Activated CD4-positive, alpha-beta T cell treated with anti-CD3 and anti-CD28 coated beads, Interleukin-2, amount 10 ng/mL, durations not matched to agents 7 days and 5 days (primary cell): Measurements from ENCODE around the gene MYO7B. TPM values are rescaled to one million over a fixed set of nuclear protein-coding genes. Genes with fewer than 3 reads are reported as not detected.

ENCODE experiments used
- CTCF ChIA-PET: fragments of 350-600 bp; sonication (Branson Sonifier 250); formaldehyde crosslinking; loops from one replicate; lab custom pipeline; 2021; ENCODE audit warnings: antibody characterized with exemption; lab: Charles Lee
- POLR2A ChIA-PET: fragments of 350-600 bp; sonication (Branson Sonifier 250); formaldehyde crosslinking; loops from one replicate; lab custom pipeline; 2021; ENCODE audit warnings: antibody characterized with exemption; lab: Charles Lee
- DNase-seq: peaks from one replicate; pipeline ENCODE4 v3.0.0-alpha.2; 2020
- H3K27ac Mint-ChIP-seq: one replicate; pipeline ENCODE4 v1.8.0; 2021; ENCODE audit warnings: mild to moderate bottlenecking, moderate library complexity, mixed read lengths
- H3K27me3 Mint-ChIP-seq: one replicate; pipeline ENCODE4 v1.8.0; 2021; ENCODE audit warnings: mixed read lengths
- H3K36me3 Mint-ChIP-seq: one replicate; pipeline ENCODE4 v1.8.0; 2021; ENCODE audit warnings: low read depth, mixed read lengths
- H3K4me1 Mint-ChIP-seq: one replicate; pipeline ENCODE4 v1.8.0; 2021; ENCODE audit warnings: mixed read lengths
- H3K4me3 Mint-ChIP-seq: one replicate; pipeline ENCODE4 v1.8.0; 2021; ENCODE audit warnings: mild to moderate bottlenecking, moderate library complexity, mixed read lengths
- H3K9me3 Mint-ChIP-seq: one replicate; pipeline ENCODE4 v1.8.0; 2021; ENCODE audit warnings: mixed read lengths
- total RNA-seq, 2 experiments: library from RNA; stranded (reverse); gene quantifications; one replicate each; pipeline ENCODE4 v1.2.3, GENCODE V29; 2021

MYO7B gene
- total RNA-seq, 2 experiments from 2014 or later = 0.60 to 0.69 TPM

- H3K4me1 Mint-ChIP-seq = peaks cover 22% of the 10 kb centered on the region
- CTCF ChIA-PET = no interaction called here
- no peak overlapping the region for H3K27ac Mint-ChIP-seq
- peaks cover 18% of the 10 kb centered on the region for H3K27me3 Mint-ChIP-seq
- no peak for DNase-seq
- POLR2A ChIA-PET = no interaction called here
- no peak overlapping the region for H3K4me3 Mint-ChIP-seq
- no peaks in the 10 kb centered on the region for H3K36me3 Mint-ChIP-seq
- no peaks in the 10 kb centered on the region for H3K9me3 Mint-ChIP-seq
These were observed 37.4 kb downstream of the MYO7B start for GRCh38 chr2:127572841-127573240.

GRCh38 chr2:127573298-127573697 lies 37.8 kb downstream of the MYO7B start:
- Mint-ChIP-seq H3K27me3 (peaks cover 17% of the 10 kb centered on the region), H3K27ac (no peak overlapping the region), H3K9me3 (no peaks in the 10 kb centered on the region), H3K4me3 (no peak overlapping the region), H3K36me3 (no peaks in the 10 kb centered on the region), H3K4me1 (peaks cover 22% of the 10 kb centered on the region)
- ChIA-PET POLR2A (no interaction called here), CTCF (no interaction called here)
- no peak for DNase-seq

GRCh38 chr2:127573771-127574170 lies 38.3 kb downstream of the MYO7B start:
- Mint-ChIP-seq H3K9me3 (no peaks in the 10 kb centered on the region), H3K27me3 (peaks cover 17% of the 10 kb centered on the region), H3K36me3 (no peaks in the 10 kb centered on the region), H3K4me1 (peaks cover 22% of the 10 kb centered on the region), H3K4me3 (no peak overlapping the region), H3K27ac (no peak overlapping the region)
- no peak for DNase-seq
- POLR2A ChIA-PET = no interaction called here
- CTCF ChIA-PET = no interaction called here

- ChIA-PET CTCF (interaction anchor here (2.0 kb wide), 1 partner anchor 17 kb away, joined by 11 read pairs; no protein-coding TSS in a partner anchor), POLR2A (no interaction called here)
- Mint-ChIP-seq H3K36me3 (no peaks in the 10 kb centered on the region), H3K27me3 (peaks cover 14% of the 10 kb centered on the region), H3K4me1 (peaks cover 22% of the 10 kb centered on the region), H3K4me3 (no peak overlapping the region), H3K27ac (no peak overlapping the region), H3K9me3 (no peaks in the 10 kb centered on the region)
- DNase-seq = no peak
These were observed 39.2 kb downstream of the MYO7B start for GRCh38 chr2:127574656-127575055.

GRCh38 chr2:127575185-127575765 lies 39.8 kb downstream of the MYO7B start:
- peaks cover 14% of the 10 kb centered on the region for H3K27me3 Mint-ChIP-seq
- H3K4me1 Mint-ChIP-seq = peaks cover 22% of the 10 kb centered on the region
- POLR2A ChIA-PET = interaction anchor here (0.7 to 1.1 kb wide), 2 partner anchors 49 to 571 kb away, joined by 5 to 13 read pairs; partner anchors contain the start of gene IWS1
- no peaks in the 10 kb centered on the region for H3K9me3 Mint-ChIP-seq
- H3K27ac Mint-ChIP-seq = peak overlapping the region; percentile 81
- H3K4me3 Mint-ChIP-seq = no peak overlapping the region
- CTCF ChIA-PET = interaction anchor here (2.0 kb wide), 1 partner anchor 16 kb away, joined by 11 read pairs; no protein-coding TSS in a partner anchor
- no peak for DNase-seq
- H3K36me3 Mint-ChIP-seq = no peaks in the 10 kb centered on the region

GRCh38 chr2:127575941-127576432 lies 40.5 kb downstream of the MYO7B start:
- Mint-ChIP-seq H3K27ac (peak overlapping the region; percentile 81), H3K4me3 (no peak overlapping the region), H3K4me1 (peaks cover 22% of the 10 kb centered on the region), H3K36me3 (no peaks in the 10 kb centered on the region), H3K27me3 (peaks cover 12% of the 10 kb centered on the region), H3K9me3 (no peaks in the 10 kb centered on the region)
- CTCF ChIA-PET = interaction anchor here (2.0 kb wide), 1 partner anchor 16 kb away, joined by 11 read pairs; no protein-coding TSS in a partner anchor
- POLR2A ChIA-PET = interaction anchor here (0.6 to 1.1 kb wide), 3 partner anchors 50 to 570 kb away, joined by 3 to 13 read pairs (median 5); partner anchors contain the start of genes IWS1 and SFT2D3
- no peak for DNase-seq

GRCh38 chr2:127576433-127577207 lies 41.1 kb downstream of the MYO7B start:
- ChIA-PET CTCF (interaction anchor here (2.0 kb wide), 1 partner anchor 15 kb away, joined by 11 read pairs; no protein-coding TSS in a partner anchor), POLR2A (interaction anchor here (1.1 kb wide), 1 partner anchor 50 kb away, joined by 5 read pairs; the partner anchor contains the start of gene IWS1)
- no peaks in the 10 kb centered on the region for H3K36me3 Mint-ChIP-seq
- peak overlapping the region; percentile 81 for H3K27ac Mint-ChIP-seq
- peaks cover 22% of the 10 kb centered on the region for H3K4me1 Mint-ChIP-seq
- H3K27me3 Mint-ChIP-seq = peaks cover 11% of the 10 kb centered on the region
- peak; percentile 3 for DNase-seq
- no peaks in the 10 kb centered on the region for H3K9me3 Mint-ChIP-seq
- H3K4me3 Mint-ChIP-seq = no peak overlapping the region

- Mint-ChIP-seq H3K27ac (peak overlapping the region; percentile 69), H3K4me1 (peaks cover 22% of the 10 kb centered on the region), H3K36me3 (no peaks in the 10 kb centered on the region), H3K9me3 (no peaks in the 10 kb centered on the region), H3K4me3 (no peak overlapping the region), H3K27me3 (peaks cover 9% of the 10 kb centered on the region)
- POLR2A ChIA-PET = no interaction called here
- peak; percentile 1 for DNase-seq
- CTCF ChIA-PET = no interaction called here
These were observed 41.7 kb downstream of the MYO7B start for GRCh38 chr2:127577208-127577475.

- CTCF ChIA-PET = no interaction called here
- Mint-ChIP-seq H3K27me3 (peaks cover 8% of the 10 kb centered on the region), H3K27ac (peak overlapping the region; percentile 3), H3K4me1 (peaks cover 22% of the 10 kb centered on the region), H3K9me3 (no peaks in the 10 kb centered on the region), H3K4me3 (no peak overlapping the region), H3K36me3 (no peaks in the 10 kb centered on the region)
- POLR2A ChIA-PET = no interaction called here
- peak; percentile 1 for DNase-seq
These were observed 42.0 kb downstream of the MYO7B start for GRCh38 chr2:127577503-127577902.

- DNase-seq = peak; percentile 4
- CTCF ChIA-PET = no interaction called here
- no peak overlapping the region for H3K27ac Mint-ChIP-seq
These were observed 42.5 kb downstream of the MYO7B start for GRCh38 chr2:127577973-127578372.

GRCh38 chr2:127578411-127578810 lies 42.9 kb downstream of the MYO7B start:
- peaks cover 6% of the 10 kb centered on the region for H3K27me3 Mint-ChIP-seq
- CTCF ChIA-PET = no interaction called here
- H3K36me3 Mint-ChIP-seq = no peaks in the 10 kb centered on the region
- DNase-seq = peak; percentile 4
- no peaks in the 10 kb centered on the region for H3K9me3 Mint-ChIP-seq
- no peak overlapping the region for H3K4me3 Mint-ChIP-seq
- no peak overlapping the region for H3K27ac Mint-ChIP-seq
- POLR2A ChIA-PET = no interaction called here
- H3K4me1 Mint-ChIP-seq = peaks cover 22% of the 10 kb centered on the region

More at GRCh38 chr2:127577973-127578372, 42.5 kb downstream of the MYO7B start:
- POLR2A ChIA-PET = no interaction called here
- Mint-ChIP-seq H3K27me3 (peaks cover 8% of the 10 kb centered on the region), H3K4me3 (no peak overlapping the region), H3K9me3 (no peaks in the 10 kb centered on the region), H3K36me3 (no peaks in the 10 kb centered on the region), H3K4me1 (peaks cover 22% of the 10 kb centered on the region)

- ChIA-PET CTCF (interaction anchor here (1.0 kb wide), 1 partner anchor 71 kb away, joined by 3 read pairs; no protein-coding TSS in a partner anchor), POLR2A (interaction anchor here (0.6 kb wide), 1 partner anchor 26 kb away, joined by 4 read pairs; no protein-coding TSS in a partner anchor)
- Mint-ChIP-seq H3K27ac (no peak overlapping the region), H3K36me3 (no peaks in the 10 kb centered on the region), H3K9me3 (no peaks in the 10 kb centered on the region), H3K27me3 (peaks cover 2% of the 10 kb centered on the region), H3K4me3 (no peak overlapping the region), H3K4me1 (peaks cover 22% of the 10 kb centered on the region)
- no peak for DNase-seq
These were observed 43.7 kb downstream of the MYO7B start for GRCh38 chr2:127579231-127579630.
